Thoracic aorta (tissue), 2 donors: ENCODE results near the gene MYRIP. TPM values are rescaled to one million over a fixed set of nuclear protein-coding genes. Genes with fewer than 3 reads are reported as not detected.

Experiments used
- ATAC-seq: fragments of 150-250 bp; one replicate; pipeline ENCODE4 v1.8.0; 2017; ENCODE audit warnings: low read depth; ENCODE audit not compliant: insufficient number of reproducible peaks, low FRiP score
- DNase-seq: peaks from one replicate; pipeline ENCODE4 v3.0.0-alpha.2; 2020; ENCODE audit warnings: low spot score
- H3K27ac ChIP-seq, 2 donors: fragments of 200-600 bp; sonication (generic); 1 replicate in 1 of 2; 2 replicates in 1 of 2; pipeline ENCODE4 v1.5.1; 2016; ENCODE audit warnings: mild to moderate bottlenecking in 2 of 2, moderate library complexity in 2 of 2
- H3K27me3 ChIP-seq: fragments of 200-600 bp; sonication (generic); replicated peaks from 2 replicates; pipeline ENCODE4 v1.6.0; 2016; ENCODE audit warnings: mild to moderate bottlenecking; ENCODE audit not compliant: insufficient read depth
- H3K36me3 ChIP-seq: fragments of 200-600 bp; sonication (generic); one replicate; pipeline ENCODE4 v1.5.1; 2016
- H3K4me1 ChIP-seq, 2 donors: fragments of 200-600 bp; sonication (generic); 1 replicate in 1 of 2; 2 replicates in 1 of 2; pipeline versions ENCODE4 v1.5.1 to v1.6.0; 2016; ENCODE audit warnings: low read depth in 2 of 2, mild to moderate bottlenecking in 1 of 2; ENCODE audit not compliant: control insufficient read depth in 1 of 2
- H3K4me3 ChIP-seq: fragments of 200-600 bp; sonication (generic); 2 replicates; pipeline ENCODE4 v1.5.1; 2016; ENCODE audit warnings: mild to moderate bottlenecking
- H3K9me3 ChIP-seq: fragments of 200-600 bp; sonication (generic); 2 replicates; pipeline ENCODE4 v1.5.1; 2016
- total RNA-seq, 2 donors: library from RNA; depleted of rRNA; stranded (reverse); fragments of >200 nt; gene quantifications; one replicate each; pipeline versions ENCODE4 v1.1.0 to v1.2.3, GENCODE V29; 2016
- TF ChIP-seq, protein P1 (sequence below): fragments of 200-600 bp; sonication (generic); IDR thresholded peaks from one replicate; pipeline ENCODE4 v1.5.1; 2019; ENCODE audit warnings: antibody characterized with exemption

The MYRIP gene
- total RNA-seq, 2 donors from 2014 or later: 1.5 to 5.1 TPM

DNA sequence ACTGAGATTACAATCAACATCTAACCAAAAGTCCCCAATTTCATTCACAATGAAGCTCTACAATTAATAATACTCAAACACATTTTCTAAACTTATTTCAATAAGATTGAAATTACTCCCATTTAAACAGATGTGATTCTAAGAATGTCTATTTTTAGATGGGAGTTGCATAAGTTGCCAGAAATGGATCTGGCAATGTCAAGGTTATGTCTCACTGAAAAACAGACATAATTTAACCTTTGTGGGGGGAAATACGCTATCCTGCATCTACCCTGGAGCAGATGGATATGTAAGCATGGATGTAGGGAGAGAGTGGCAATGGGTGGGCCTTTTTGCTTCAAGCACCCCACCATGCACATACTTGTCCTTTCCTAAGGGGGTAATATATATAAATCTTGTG, 493.4 kb downstream of the MYRIP start:
- TF ChIP-seq, protein P1, sequence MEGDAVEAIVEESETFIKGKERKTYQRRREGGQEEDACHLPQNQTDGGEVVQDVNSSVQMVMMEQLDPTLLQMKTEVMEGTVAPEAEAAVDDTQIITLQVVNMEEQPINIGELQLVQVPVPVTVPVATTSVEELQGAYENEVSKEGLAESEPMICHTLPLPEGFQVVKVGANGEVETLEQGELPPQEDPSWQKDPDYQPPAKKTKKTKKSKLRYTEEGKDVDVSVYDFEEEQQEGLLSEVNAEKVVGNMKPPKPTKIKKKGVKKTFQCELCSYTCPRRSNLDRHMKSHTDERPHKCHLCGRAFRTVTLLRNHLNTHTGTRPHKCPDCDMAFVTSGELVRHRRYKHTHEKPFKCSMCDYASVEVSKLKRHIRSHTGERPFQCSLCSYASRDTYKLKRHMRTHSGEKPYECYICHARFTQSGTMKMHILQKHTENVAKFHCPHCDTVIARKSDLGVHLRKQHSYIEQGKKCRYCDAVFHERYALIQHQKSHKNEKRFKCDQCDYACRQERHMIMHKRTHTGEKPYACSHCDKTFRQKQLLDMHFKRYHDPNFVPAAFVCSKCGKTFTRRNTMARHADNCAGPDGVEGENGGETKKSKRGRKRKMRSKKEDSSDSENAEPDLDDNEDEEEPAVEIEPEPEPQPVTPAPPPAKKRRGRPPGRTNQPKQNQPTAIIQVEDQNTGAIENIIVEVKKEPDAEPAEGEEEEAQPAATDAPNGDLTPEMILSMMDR: no peak
- no peak for DNase-seq
- H3K27me3 ChIP-seq: no peaks in the 10 kb centered on the region
- peaks cover 9 to 16% of the 10 kb centered on the region in 2 donors for H3K4me1 ChIP-seq
- no peak overlapping the region for H3K27ac ChIP-seq
- no peak overlapping the region for H3K4me3 ChIP-seq
- H3K9me3 ChIP-seq: no peaks in the 10 kb centered on the region
- no peaks in the 10 kb centered on the region for H3K36me3 ChIP-seq
- no peak for ATAC-seq

DNA sequence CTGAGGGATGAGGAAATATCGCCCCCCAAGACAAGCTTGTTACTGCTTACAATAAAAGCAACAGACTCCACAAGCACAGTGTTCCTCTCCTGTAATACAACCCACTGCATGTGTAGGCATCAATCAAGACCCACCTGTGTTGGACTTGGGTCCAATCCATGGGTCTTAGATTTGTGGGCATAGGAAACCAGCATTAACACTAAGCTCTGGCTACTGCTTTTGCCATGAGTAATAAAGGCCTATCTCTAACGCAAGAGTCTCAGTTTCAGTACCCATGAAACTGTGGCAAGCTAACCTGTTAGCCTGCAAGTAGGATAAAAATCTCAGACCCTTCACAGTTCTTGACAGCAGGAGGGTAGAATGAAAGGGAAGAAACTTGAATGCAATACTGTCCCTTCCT, 494.9 kb downstream of the MYRIP start:
- TF ChIP-seq, protein P1: no peak
- ATAC-seq (no peak), DNase-seq (no peak)
- Histone ChIP-seq H3K27ac (no peak overlapping the region), H3K4me3 (no peak overlapping the region), H3K27me3 (no peaks in the 10 kb centered on the region), H3K4me1 (peaks cover 9 to 23% of the 10 kb centered on the region in 2 donors), H3K36me3 (no peaks in the 10 kb centered on the region), H3K9me3 (no peaks in the 10 kb centered on the region)

GRCh38 chr3:40306336-40306735, 496.9 kb downstream of the MYRIP start:
- ATAC-seq: no peak

DNA sequence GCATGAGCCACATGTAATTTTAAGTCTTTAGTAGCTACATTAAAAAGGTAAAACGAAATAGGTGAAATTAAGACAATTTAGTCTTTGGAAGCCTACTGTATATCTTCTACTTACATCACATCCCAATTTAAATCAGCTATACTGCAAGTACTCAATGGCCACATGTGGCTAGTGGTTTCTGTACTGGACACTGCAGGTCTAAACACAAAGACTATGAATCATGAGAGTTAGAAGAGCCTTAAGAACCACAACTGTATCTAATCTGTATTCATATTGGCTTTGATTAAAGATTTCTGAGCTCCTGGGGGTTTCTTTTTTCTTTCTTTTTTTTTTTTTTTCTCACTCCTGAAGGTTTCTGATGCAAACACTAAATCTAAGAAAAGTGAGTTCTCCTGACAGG, 497.8 kb downstream of the MYRIP start:
- H3K4me3 ChIP-seq: no peak overlapping the region
- no peaks in the 10 kb centered on the region for H3K27me3 ChIP-seq
- H3K36me3 ChIP-seq: no peaks in the 10 kb centered on the region
- DNase-seq (no peak), ATAC-seq (no peak)
- peaks cover 22 to 38% of the 10 kb centered on the region in 2 donors for H3K4me1 ChIP-seq
- TF ChIP-seq, protein P1: no peak
- H3K27ac ChIP-seq: no peak overlapping the region
- H3K9me3 ChIP-seq: no peaks in the 10 kb centered on the region

More at GRCh38 chr3:40306336-40306735, 496.9 kb downstream of the MYRIP start:
- no peak for DNase-seq
- H3K36me3 ChIP-seq: no peaks in the 10 kb centered on the region
- peaks cover 14 to 30% of the 10 kb centered on the region in 2 donors for H3K4me1 ChIP-seq
- TF ChIP-seq, protein P1: no peak
- H3K9me3 ChIP-seq: no peaks in the 10 kb centered on the region
- no peak overlapping the region for H3K4me3 ChIP-seq
- H3K27ac ChIP-seq: no peak overlapping the region
- H3K27me3 ChIP-seq: no peaks in the 10 kb centered on the region

DNA sequence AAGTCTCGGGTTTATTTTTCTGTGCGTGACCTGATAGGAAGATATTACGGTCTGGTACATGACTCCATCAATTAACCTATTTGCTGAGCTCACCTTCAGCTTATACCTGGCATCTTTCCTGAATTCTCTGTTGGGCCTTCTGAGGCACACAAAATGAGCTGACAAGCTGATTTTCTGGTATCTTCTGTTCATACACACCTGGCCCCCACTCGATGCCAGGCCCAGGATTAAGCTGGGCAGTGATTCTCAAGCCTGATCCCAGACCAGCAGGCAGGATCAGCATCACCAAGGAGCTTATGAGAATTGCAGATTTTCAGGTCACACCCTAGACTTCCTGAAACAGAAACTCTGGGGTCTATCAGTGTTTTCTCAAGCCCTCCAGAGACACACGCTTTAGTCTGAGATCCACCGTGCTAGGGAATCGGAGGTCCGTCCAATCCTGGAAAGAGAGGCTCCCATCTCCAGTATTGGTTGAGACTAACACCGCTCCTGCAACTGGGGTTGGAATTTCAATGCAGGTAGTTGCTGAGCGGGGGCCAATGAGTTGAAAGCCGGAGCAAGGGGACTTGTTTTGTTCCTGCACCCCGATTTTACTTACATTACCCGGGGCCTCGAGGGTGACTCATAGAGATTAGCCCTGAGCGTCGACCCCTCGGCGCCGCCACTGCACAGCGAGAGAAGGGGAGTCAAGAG, 499.5 kb downstream of the MYRIP start:
- Histone ChIP-seq H3K27me3 (no peaks in the 10 kb centered on the region), H3K4me1 (peaks cover 16 to 32% of the 10 kb centered on the region in 2 donors), H3K9me3 (no peaks in the 10 kb centered on the region), H3K36me3 (peaks cover 10% of the 10 kb centered on the region), H3K4me3 (peak overlapping the region; percentile 98), H3K27ac (peak overlapping the region; percentile 46 to 100)
- DNase-seq (no peak), ATAC-seq (peak; percentile 1)
- TF ChIP-seq, protein P1: no peak
